IPS-20b (cell line): Measurements from ENCODE around the gene ALOX15.
A peak's percentile ranks its signal among the peaks of the same experiment; 100 is the strongest.
"Not testable (repeated sequence)": the region's sequence is repeated elsewhere in the genome, so short reads cannot be mapped to it uniquely, and the experiment has no call there.

ENCODE experiments used
- H3K27ac ChIP-seq: one replicate; pipeline ENCODE4 v1.5.1; 2013; ENCODE audit warnings: low read length
- H3K27me3 ChIP-seq: 2 replicates; pipeline ENCODE4 v1.6.1; 2013; ENCODE audit warnings: mild to moderate bottlenecking, low read length, inconsistent platforms; ENCODE audit not compliant: insufficient read depth
- H3K36me3 ChIP-seq: 2 replicates; pipeline ENCODE4 v1.6.1; 2013; ENCODE audit warnings: low read depth, mild to moderate bottlenecking, inconsistent platforms, low read length, moderate library complexity; ENCODE audit not compliant: insufficient read depth
- H3K4me1 ChIP-seq: 2 replicates; pipeline ENCODE4 v1.6.1; 2013; ENCODE audit warnings: mild to moderate bottlenecking, control low read depth, inconsistent platforms, low read length, moderate library complexity; ENCODE audit not compliant: insufficient read depth
- H3K4me3 ChIP-seq: 2 replicates; pipeline ENCODE4 v1.5.1; 2013; ENCODE audit warnings: mild to moderate bottlenecking, low read length, inconsistent platforms
- H3K9ac ChIP-seq: 2 replicates; pipeline ENCODE4 v1.6.1; 2013; ENCODE audit warnings: low read depth, mild to moderate bottlenecking, inconsistent platforms, low read length, moderate library complexity
- H3K9me3 ChIP-seq: 2 replicates; pipeline ENCODE4 v1.6.1; 2013; ENCODE audit warnings: mild to moderate bottlenecking, low read depth, low read length, inconsistent platforms; ENCODE audit not compliant: insufficient read depth

The ALOX15 gene

DNA sequence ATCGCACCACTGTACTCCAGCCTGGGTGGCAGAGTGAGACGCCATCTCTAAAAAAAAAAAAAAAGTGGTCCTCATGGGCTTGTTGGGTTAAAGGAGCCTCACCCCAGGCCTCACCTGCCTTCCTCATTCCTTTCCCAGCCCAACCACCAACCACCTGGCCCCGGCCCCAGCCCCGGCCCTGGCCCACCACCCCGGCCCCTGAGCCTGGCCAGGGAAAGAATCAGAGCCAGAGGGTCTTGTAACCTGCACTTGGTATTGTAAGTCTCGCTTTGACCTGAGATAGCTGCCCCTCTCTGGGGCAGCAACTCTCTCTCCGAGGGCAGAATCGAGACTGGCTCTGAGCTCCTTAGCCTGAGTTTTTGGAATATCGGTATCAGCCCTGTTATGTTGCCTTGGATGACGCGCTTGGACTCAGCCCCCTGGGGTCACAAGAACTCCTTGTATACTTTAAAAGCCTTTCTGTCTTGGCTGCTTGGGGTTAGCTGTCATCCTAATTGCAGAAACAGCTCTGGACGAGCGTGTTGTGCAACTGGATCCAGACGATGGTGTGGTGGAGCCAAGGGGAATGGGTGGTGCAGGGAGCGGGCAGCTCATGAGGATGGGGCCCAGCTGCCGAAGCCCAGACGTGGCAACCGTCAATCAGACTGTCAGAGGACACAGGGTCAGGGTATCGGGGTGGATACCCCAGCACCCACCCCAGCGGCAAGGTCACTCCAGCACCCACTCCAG, 42.5 kb downstream of the ALOX15 start:
- Histone ChIP-seq H3K27ac (no peak overlapping the region), H3K4me1 (peaks cover 15% of the 10 kb centered on the region; the same call in 1 of the 2 replicates), H3K36me3 (no peaks in the 10 kb centered on the region), H3K27me3 (no peaks in the 10 kb centered on the region), H3K4me3 (no peak overlapping the region), H3K9ac (no peak overlapping the region), H3K9me3 (no peaks in the 10 kb centered on the region)

DNA sequence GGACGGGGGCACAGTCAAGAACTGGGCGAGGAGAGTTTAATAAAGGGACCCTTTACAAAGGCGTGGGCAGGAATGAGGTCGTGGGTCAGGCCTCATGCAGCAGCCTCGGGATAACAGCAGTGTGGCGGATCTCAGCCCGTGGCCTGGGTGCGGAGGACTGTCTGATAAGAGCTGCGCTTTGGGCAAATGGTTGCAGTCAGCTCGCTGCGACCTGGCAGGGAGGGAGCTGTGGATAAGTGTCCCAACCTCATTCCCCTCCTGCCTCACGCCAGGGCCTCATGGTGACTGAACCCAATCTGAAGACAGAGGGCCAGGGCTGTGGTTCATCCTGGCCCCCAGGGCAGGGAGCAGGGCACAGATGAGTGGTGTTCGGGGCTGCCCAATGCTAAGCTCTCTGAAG, 43.5 kb downstream of the ALOX15 start:
- no peak overlapping the region for H3K4me3 ChIP-seq
- no peaks in the 10 kb centered on the region for H3K36me3 ChIP-seq
- H3K27me3 ChIP-seq, result no peaks in the 10 kb centered on the region
- no peak overlapping the region for H3K27ac ChIP-seq
- peaks cover 15% of the 10 kb centered on the region; the same call in 1 of the 2 replicates for H3K4me1 ChIP-seq
- no peak overlapping the region for H3K9ac ChIP-seq
- H3K9me3 ChIP-seq, result no peaks in the 10 kb centered on the region

DNA sequence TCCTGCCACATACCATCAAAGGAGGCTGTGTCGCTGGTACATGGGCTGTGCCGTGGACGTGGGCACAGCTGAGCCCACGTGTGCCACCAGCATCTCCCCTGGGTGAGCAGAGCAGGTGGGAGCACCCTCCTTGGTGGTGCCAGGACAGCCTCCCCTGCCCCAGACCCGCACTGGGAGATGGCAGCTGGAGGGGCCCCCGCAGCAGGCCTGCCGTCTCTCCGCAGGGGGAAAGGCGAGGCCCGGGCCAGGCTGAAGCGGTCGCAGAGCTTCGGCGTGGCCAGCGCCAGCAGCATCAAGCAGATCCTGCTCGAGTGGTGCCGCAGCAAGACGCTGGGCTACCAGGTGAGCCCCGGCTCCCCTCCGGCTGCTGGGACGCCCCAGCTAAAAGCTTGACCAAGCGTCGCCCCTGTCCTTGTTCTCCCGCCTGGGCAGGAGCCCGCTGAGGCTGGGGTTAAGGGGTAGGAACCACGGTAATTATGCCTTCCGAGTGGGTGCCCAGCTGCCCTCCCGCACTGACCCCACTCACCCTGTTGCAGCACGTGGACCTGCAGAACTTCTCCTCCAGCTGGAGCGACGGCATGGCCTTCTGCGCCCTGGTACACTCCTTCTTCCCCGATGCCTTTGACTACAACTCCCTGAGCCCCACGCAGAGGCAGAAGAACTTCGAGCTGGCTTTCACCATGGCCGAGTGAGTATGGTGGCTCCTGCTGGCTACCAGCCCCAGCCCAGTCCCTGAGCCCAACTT, 44.7 kb downstream of the ALOX15 start:
- Histone ChIP-seq H3K36me3 (no peaks in the 10 kb centered on the region), H3K9ac (no peak overlapping the region), H3K9me3 (no peaks in the 10 kb centered on the region), H3K27ac (no peak overlapping the region), H3K4me3 (no peak overlapping the region), H3K4me1 (peaks cover 15% of the 10 kb centered on the region; the same call in 1 of the 2 replicates), H3K27me3 (no peaks in the 10 kb centered on the region)

DNA sequence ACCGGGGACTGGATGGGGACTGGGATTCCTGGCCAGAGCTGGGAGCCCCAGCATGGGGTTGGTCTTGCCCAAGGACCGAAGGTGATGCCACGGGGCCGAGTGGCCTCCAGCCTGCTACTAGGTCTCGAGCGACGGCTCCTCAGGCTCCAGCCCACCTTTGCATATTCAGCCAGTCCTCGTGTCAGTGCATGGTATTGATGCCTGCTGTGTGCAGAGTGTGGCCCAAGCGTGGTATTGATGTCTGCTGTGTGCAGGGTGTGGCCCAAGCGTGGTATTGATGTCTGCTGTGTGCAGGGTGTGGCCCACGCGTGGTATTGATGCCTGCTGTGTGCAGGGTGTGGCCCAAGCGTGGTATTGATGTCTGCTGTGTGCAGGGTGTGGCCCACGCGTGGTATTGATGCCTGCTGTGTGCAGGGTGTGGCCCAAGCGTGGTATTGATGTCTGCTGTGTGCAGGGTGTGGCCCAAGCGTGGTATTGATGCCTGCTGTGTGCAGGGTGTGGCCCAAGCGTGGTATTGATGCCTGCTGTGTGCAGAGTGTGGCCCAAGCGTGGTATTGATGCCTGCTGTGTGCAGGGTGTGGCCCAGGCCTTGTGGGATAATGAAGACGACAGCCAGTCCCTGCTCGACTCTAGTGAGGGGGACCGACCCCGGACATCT, 45.7 kb downstream of the ALOX15 start:
- not testable (repeated sequence) for H3K27me3 ChIP-seq, H3K27ac ChIP-seq, H3K36me3 ChIP-seq, H3K4me3 ChIP-seq, H3K9ac ChIP-seq, H3K9me3 ChIP-seq
- H3K4me1 ChIP-seq, result peaks cover 14% of the 10 kb centered on the region; the same call in 1 of the 2 replicates

DNA sequence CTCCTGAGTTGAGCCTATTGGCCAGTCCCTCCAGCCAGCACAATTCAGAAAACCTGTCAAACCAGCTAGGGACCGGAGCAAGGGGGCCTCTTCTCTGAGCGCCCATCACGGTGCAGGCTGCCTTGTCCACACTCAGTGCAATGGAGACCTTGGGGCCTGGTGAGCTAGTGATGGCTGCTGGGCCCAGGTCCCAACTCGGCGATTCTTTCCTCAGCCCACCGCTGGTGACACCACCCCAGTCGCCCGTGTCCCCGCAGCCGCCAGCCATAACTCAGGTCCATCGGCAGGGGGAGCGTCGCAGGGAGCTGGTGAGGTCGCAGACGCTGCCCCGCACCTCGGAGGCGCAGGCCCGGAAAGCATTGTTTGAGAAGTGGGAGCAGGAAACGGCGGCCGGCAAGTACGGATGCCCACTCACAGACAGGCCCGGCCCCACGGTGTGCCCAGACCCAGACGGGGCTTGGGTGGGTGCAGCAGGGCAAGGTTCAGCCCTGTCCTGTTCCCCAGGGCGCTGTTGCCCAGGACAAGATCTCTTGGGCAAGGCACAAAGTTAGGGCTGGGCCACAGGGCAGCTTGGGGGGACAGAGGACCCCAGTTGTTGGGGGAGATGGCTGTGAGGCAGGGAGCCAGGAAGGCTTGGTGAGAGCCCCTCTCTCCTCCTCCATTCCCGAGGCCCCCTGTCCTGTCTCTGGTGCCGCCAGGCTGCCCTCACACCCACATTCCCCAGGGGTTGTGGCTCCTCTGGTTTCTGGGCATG, 46.4 kb downstream of the ALOX15 start:
- H3K27ac ChIP-seq, result no peak overlapping the region
- no peaks in the 10 kb centered on the region for H3K27me3 ChIP-seq

DNA sequence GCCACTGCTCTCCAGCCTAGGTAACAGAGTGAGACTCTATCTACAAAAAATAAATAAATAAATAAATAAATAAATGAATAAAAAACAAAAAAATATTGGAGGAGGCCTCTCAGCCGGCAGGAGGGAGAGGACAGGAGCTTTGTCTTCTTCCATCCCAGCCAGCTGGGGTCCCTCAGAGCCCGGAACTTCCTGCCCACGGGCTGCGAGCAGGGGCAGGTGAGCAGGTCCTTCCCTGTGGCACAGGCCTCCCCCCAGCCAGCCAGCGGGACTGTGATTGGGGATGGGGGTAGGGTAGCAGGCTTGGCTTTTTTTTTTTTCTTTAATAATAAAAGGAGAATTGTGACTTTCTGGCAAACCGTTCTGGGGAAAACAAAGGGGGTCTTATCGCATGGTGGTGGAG, 47.1 kb downstream of the ALOX15 start:
- no peaks in the 10 kb centered on the region for H3K27me3 ChIP-seq
- no peak overlapping the region for H3K4me3 ChIP-seq
- H3K9me3 ChIP-seq, result no peaks in the 10 kb centered on the region
- no peak overlapping the region for H3K9ac ChIP-seq
- H3K4me1 ChIP-seq, result peaks cover 3% of the 10 kb centered on the region; the same call in 1 of the 2 replicates
- no peak overlapping the region for H3K27ac ChIP-seq
- H3K36me3 ChIP-seq, result no peaks in the 10 kb centered on the region

More for the DNA sequence above, 46.4 kb downstream of the ALOX15 start:
- Histone ChIP-seq H3K9ac (peak overlapping the region; percentile 37; the same call in 1 of the 2 replicates), H3K4me3 (no peak overlapping the region), H3K4me1 (peaks cover 8% of the 10 kb centered on the region; the same call in 1 of the 2 replicates), H3K9me3 (no peaks in the 10 kb centered on the region), H3K36me3 (no peaks in the 10 kb centered on the region)

DNA sequence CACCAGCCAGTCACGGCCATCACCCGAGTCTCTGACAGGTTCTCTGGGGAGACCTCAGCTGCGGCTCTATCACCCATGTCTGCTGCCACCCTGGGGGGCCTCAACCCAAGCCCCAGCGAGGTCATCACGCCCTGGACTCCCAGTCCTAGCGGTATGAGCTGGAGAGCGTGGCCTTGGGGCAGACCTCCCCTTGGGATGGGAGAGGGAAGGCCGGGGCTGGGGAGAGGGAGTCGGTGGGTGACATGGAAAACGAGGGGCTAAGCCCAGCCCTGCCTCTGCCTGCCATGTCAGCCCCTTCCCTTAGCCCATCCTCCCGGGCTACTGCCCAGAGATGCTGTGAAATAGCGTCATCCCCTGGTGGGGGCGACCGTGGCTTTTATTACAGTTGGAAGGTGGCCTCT, 48.5 kb downstream of the ALOX15 start:
- Histone ChIP-seq H3K27ac (no peak overlapping the region), H3K27me3 (no peaks in the 10 kb centered on the region), H3K9ac (no peak overlapping the region), H3K4me1 (no peaks in the 10 kb centered on the region), H3K9me3 (no peaks in the 10 kb centered on the region), H3K36me3 (no peaks in the 10 kb centered on the region), H3K4me3 (no peak overlapping the region)

DNA sequence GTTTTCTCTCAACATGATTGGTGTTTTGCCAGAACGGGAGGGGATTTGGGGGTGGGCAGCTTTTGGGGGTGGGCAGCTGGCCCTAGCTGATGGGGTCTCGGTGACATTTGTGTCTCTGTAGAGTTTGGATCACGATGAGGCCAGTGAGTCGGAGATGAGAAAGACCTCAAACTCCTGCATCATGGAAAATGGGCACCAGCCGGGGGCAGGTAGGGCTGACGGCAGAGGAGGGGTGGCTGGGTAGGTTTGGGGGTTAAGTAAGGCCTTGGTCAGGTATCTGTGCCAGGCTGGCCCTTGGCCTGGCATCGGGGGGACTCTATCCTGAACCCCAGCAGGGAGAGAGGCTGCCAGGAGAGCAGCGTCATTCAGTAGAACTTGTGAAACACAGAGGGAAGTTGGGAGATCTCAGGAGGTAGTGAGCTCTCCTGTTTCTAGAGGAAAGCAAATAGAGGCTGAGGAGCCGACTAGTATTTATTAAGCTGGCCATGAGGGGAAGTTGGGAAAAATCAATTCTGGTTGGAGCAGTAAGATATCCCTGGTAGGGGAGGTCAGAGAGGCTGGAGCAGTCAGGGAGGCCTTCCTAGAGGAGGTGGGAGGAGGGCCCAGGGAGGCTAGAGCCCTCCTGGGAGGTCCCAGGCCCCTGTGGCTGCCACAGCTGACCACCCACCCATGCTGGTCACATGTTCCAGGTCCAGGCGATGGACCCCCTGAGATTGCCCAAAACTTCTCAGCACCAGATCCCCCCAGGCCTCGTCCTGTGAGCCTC, 49.1 kb downstream of the ALOX15 start:
- no peaks in the 10 kb centered on the region for H3K36me3 ChIP-seq
- no peak overlapping the region for H3K9ac ChIP-seq
- no peaks in the 10 kb centered on the region for H3K4me1 ChIP-seq
- H3K4me3 ChIP-seq, result no peak overlapping the region
- peaks cover 3% of the 10 kb centered on the region; the same call in 1 of the 2 replicates for H3K27me3 ChIP-seq
- no peaks in the 10 kb centered on the region for H3K9me3 ChIP-seq
- H3K27ac ChIP-seq, result no peak overlapping the region

DNA sequence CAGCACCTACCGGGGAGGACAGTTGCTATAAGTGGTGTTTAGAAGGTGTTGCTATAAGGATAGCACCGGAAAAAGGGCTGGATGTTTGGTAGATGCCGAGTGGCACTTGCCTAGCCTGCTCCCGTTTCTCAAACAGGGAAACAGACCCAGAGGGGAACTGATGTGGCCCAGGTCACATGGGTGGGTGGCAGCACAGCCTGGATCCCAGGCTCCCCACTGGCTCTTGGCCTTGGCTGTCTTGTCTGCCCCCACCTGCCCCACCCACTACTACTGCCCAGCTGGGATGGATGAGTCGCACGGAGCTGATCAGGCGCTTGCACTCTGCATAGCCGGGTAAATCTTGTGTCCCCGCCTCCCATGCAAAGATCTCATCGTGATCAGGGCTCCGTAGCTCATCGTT, 49.9 kb downstream of the ALOX15 start:
- no peak overlapping the region for H3K9ac ChIP-seq
- no peak overlapping the region for H3K4me3 ChIP-seq
- no peaks in the 10 kb centered on the region for H3K4me1 ChIP-seq
- H3K9me3 ChIP-seq, result no peaks in the 10 kb centered on the region
- no peak overlapping the region for H3K27ac ChIP-seq
- no peaks in the 10 kb centered on the region for H3K36me3 ChIP-seq
- peaks cover 12% of the 10 kb centered on the region for H3K27me3 ChIP-seq

DNA sequence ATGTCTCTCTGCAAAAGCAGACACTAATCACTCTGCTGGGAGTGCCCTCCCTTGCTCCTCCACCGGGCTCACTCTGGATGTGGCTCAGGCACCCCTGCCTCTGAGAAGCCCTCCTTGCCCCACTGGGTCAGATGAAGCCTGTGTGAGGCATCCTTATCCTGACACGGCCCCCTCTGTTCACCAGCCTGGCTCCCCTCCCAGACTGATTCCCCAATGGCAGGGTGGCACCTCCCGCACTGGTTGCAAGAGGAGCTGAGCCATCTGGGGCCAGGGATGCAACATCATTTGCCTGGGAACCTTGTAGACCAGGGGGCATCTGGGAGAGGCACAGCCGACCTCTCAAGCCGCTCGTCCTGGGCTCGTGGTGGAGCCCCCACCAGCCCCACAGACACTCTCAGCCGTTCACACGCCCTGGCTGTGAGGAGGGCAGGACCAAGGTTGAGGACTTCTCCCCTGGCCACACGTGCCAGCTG, 50.5 kb downstream of the ALOX15 start:
- Histone ChIP-seq H3K4me3 (no peak overlapping the region), H3K27ac (no peak overlapping the region), H3K9me3 (no peaks in the 10 kb centered on the region), H3K36me3 (no peaks in the 10 kb centered on the region), H3K4me1 (no peaks in the 10 kb centered on the region), H3K9ac (no peak overlapping the region), H3K27me3 (peaks cover 17% of the 10 kb centered on the region)

DNA sequence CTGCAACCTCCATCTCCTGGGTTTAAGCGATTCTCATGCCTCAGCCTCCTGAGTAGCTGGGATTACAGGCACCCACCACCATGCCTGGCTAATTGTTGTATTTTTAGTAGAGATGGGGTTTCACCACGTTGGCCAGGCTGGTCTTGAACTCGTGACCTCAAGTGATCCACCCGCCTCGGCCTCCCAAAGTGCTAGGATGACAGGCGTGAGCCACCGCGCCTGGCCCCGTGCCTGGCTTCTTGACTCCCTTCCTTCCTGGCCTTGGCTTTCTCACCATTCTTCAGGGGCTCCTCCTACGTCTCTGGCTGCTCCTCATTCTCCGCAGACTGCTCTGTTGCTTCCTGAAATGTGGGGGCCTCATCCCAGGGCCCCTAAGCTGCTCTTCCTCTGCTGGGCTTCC, 51.4 kb downstream of the ALOX15 start:
- H3K9me3 ChIP-seq, H3K36me3 ChIP-seq, H3K4me3 ChIP-seq, H3K27ac ChIP-seq, H3K4me1 ChIP-seq, H3K9ac ChIP-seq: not testable (repeated sequence)
- H3K27me3 ChIP-seq, result peaks cover 26% of the 10 kb centered on the region
